ENCODE data around the gene FHOD3.
"Not testable (repeated sequence)": the region's sequence is repeated elsewhere in the genome, so short reads cannot be mapped to it uniquely, and the experiment has no call there.

The FHOD3 gene

GRCh38 chr18:36812678-36813077 lies 515.2 kb downstream of the FHOD3 start:
- in situ Hi-C loops (cut with MboI; ENCODE audit: low sequenced_read_pairs): no loop called here

GRCh38 chr18:36813101-36813775 lies 515.7 kb downstream of the FHOD3 start:
- in situ Hi-C loops (cut with MboI; ENCODE audit: low sequenced_read_pairs): no loop called here

- in situ Hi-C loops (cut with MboI; ENCODE audit: low sequenced_read_pairs): no loop called here
These were observed 516.3 kb downstream of the FHOD3 start for GRCh38 chr18:36813824-36814223.

- in situ Hi-C loops (cut with MboI; ENCODE audit: low sequenced_read_pairs): no loop called here
These were observed 517.5 kb downstream of the FHOD3 start for GRCh38 chr18:36814994-36815393.

GRCh38 chr18:36816096-36816495 lies 518.6 kb downstream of the FHOD3 start:
- in situ Hi-C loops (cut with MboI; ENCODE audit: low sequenced_read_pairs): not testable (repeated sequence)

- in situ Hi-C loops (cut with MboI; ENCODE audit: low sequenced_read_pairs): no loop called here
These were observed 519.5 kb downstream of the FHOD3 start for GRCh38 chr18:36817039-36817438.

GRCh38 chr18:36818652-36819051 lies 521.1 kb downstream of the FHOD3 start:
- in situ Hi-C loops (cut with MboI; ENCODE audit: low sequenced_read_pairs): no loop called here

- in situ Hi-C loops (cut with MboI; ENCODE audit: low sequenced_read_pairs): no loop called here
These were observed 522.1 kb downstream of the FHOD3 start for GRCh38 chr18:36819621-36820020.

- in situ Hi-C loops (cut with MboI; ENCODE audit: low sequenced_read_pairs): no loop called here
These were observed 524.2 kb downstream of the FHOD3 start for GRCh38 chr18:36821681-36822080.

- in situ Hi-C loops (cut with MboI; ENCODE audit: low sequenced_read_pairs): no loop called here
These were observed 528.0 kb downstream of the FHOD3 start for GRCh38 chr18:36825526-36825925.

GRCh38 chr18:36826556-36826955 lies 529.0 kb downstream of the FHOD3 start:
- in situ Hi-C loops (cut with MboI; ENCODE audit: low sequenced_read_pairs): no loop called here

GRCh38 chr18:36828157-36828629 lies 530.7 kb downstream of the FHOD3 start:
- in situ Hi-C loops (cut with MboI; ENCODE audit: low sequenced_read_pairs): no loop called here

- in situ Hi-C loops (cut with MboI; ENCODE audit: low sequenced_read_pairs): no loop called here
These were observed 531.3 kb downstream of the FHOD3 start, which contains the start of the genes KIAA1328 and TPGS2 for GRCh38 chr18:36828630-36829361. Gene KIAA1328, plus strand, starts transcription at chr18:36829127. Its CDS starts 12 bp downstream, at chr18:36829139. Gene TPGS2, minus strand, starts transcription at chr18:36829002. Its CDS starts 235 bp downstream, at chr18:36828767.

Measured in HL-60/S4 treated with retinoic acid at 250 ng/mL for 4 days and 3 days (cell line).